Stimulated activated CD4-positive, alpha-beta T cell treated with anti-CD3 and anti-CD28 coated beads, Interleukin-4, amount 100 ng/mL, for 4 hours (primary cell): Measurements from ENCODE around the gene ACTL7B.
"Not testable (repeated sequence)": the region's sequence is repeated elsewhere in the genome, so short reads cannot be mapped to it uniquely, and the experiment has no call there.

Experiments used
- DNase-seq, 2 experiments: peaks; one replicate each; pipeline ENCODE4 v3.0.0-alpha.2; 2020

ACTL7B gene

DNA sequence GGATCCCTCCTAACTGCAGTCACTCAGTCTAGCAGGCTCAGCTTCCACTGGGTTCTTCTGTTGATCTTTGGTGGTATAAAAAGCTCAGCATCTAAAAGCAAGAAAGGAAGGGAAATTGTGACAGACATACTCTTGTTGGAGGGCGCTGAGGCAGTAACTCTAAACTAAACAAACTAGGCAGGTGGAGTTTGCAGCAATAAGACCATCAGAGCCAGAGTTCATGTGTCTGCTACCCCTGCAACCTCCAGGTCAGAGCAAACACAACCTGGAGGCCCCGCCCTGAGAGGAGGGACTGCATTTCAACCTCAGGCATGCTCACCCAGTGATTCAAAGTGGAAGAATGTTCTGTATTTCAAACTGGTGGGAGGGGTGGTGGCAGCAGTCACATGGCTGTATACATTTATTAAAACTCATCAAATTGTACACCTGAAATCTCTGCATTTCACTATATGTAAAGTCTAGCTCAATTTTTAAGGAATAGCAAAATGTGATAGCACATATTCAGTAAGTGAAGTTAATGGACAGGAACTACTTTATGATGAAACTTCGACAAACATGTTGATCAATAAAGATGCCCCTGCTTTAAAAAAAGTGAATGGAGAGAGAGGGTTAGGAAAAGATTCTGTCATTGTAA lies 13.4 kb upstream of the ACTL7B start:
- no peak for DNase-seq

DNA sequence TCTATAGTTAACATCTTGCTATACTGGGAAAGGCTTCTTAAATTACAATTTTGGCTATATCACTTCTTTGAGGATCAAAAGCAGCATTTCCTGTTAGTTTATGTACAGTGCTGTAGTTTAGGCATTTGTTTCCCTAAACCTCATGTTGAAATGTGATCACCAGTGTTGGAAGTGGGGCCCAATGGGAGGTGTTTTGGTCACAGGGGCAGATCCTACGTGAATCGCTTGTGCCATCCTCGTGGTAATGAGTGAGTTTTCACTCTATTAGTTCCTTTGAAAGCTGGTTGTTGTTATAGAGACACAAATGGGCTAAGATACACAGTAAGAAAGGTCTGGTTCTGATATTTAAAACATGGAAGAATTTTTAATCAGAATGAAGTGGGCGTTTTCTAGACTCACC lies 12.0 kb upstream of the ACTL7B start:
- DNase-seq: no peak

DNA sequence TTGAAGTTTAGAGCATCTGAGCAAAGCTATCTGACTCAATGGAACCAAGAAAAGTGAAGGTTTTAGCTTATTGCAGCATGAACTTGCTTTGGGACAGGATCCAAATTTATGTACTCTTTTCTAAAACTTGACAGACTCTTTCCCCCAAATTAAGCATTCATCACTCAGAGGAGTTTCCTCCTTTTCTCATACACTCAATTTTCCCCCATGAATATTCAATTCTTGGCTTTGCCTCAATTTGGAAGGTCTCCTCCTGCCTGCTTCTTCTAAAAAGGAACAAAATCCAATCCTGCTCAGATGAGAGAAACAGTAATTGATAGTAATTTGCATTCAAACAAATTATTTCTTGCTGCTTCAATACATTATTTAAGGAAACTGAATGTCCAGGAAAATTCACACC lies 11.3 kb upstream of the ACTL7B start:
- no peak for DNase-seq

DNA sequence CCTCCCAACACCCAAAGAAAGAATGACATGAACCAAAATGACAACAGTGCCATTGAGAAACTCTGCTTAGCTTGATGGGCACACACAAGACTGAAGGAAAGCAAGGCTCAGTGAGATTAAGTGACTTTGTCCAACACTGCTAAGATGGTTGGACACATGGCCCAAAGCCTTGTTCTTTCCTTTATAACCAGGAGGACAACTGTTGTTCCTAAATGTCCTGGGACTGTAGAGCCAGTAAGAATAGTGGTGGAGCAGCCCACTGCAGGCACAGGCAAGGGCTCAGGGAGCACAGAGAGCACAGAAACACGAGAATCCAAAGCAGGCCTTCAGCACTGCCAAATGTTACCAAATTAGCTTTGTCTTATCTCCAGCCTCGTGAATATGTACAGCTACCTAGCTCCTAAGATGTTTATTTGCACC lies 10.2 kb upstream of the ACTL7B start:
- no peak for DNase-seq

DNA sequence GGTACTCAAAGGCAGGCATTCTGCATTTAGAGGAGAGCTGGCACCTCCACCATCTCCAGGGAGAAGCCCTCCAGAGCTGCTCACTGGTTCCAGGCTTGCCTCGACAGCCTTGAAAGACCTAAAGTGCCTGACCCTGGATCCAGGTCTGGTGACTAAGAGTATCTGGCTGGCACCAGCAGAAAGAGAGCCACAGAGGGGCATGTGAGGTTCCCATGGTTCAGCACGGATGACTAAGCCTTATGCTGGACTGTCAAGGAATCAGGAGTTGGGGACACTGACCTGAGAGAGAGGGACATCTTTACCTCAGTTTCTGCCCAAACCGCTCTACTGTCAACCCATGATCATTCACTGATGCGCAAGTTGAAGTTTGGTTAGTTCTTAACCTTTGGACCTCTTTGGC lies 9.3 kb upstream of the ACTL7B start:
- DNase-seq: no peak

DNA sequence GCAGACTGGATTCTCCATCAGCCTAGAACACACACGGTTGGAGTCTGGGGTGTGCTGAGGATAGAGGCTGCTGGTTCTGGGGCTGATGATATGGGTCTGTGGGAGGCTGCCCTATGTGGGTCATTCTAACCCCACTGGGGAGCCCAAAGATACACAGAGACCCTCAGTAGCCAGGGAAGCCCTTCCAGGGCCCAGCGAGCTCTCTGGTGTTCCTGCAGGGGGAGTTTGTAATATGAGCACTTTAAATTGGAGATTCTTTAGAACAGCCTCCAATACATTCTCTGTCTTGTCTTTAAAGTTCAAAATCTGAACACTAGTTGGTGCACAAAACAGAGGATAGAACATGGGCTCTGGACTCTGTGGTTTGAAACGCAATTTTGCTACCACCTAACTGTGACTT lies 8.7 kb upstream of the ACTL7B start:
- DNase-seq: no peak

DNA sequence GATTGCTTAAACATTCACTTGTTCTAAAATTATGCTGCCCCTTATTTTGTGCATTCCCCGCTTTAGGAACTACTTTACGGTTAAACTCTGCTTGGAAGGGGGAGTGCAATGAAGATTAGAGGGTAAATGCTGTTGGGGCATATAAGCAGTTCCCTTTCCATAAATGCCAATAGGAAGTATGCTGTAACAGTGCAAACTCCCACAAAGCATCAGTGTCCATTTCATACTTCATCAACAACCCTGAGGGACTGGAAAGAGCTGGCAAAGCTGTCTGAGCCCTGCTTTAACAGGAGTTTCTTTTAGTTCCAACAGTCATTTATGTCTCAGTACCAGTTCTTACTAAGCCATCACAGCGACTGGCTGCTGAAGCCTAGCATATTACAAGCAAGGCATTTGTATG lies 8.1 kb upstream of the ACTL7B start:
- no peak for DNase-seq

- no peak for DNase-seq
Observed at GRCh38 chr9:108861997-108862396, 6.2 kb upstream of the ACTL7B start, which contains the start of gene ACTL7A. TSS of gene ACTL7A (plus strand) at chr9:108862266. CDS start at chr9:108862323, 57 bp downstream.

DNA sequence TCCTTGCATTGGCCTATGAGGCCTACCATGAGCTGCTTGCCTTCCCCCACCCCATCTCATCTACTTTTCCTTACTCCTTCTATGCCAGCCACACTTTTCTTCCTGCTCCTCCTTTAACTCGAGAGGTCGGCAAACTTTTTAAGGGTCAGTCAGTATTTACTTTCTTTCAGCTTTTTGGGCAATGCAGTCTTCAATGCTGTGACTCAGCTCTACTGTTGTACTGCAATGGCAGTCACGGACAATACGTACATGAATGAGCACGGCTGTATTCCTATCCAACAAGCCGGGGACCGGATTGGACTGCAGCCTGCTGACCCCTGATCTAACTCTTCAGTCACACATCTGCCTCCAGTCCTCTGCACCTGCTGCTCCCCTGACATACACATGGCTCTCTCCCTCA lies 5.7 kb upstream of the ACTL7B start:
- DNase-seq: no peak

DNA sequence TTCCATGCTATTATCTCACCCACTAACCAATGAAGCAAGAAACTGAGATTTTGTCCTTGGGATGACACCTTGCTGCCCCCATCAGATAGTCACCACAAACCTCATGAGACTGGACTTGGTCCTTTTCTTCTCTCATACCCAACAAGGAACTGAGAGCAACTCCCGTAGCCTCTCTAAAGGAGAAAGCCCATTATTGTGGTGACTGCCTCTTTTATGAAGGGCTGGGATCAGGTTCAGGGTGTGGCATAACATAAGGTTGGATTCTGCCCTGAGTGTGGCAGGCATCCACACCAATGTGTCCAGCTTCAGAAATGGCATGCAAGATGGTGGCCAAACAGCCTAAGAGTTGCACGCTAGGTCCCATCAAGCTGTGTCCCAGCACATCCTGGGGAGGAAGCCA lies 5.0 kb upstream of the ACTL7B start:
- no peak for DNase-seq

DNA sequence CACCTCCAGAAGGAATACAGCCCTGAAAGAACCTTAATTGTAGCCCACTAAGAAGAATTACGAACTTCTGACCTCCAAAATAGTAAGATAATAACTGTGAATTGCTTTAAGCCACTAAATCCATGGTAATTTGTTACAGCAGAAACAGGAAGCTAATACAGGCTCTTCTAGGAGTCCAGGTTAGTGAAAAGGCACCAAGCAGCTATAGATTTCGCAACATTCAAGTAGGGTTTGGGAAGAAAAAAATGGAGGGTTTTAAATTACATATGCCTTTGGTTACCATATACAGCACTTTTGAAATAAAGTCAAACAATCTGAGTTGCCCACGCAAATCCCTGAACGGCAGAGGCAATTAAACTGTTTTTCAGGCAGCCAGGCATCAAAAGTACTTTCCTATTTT lies 4.6 kb upstream of the ACTL7B start:
- DNase-seq: no peak

- DNase-seq: no peak
Observed at GRCh38 chr9:108859459-108860114, 3.8 kb upstream of the ACTL7B start.

DNA sequence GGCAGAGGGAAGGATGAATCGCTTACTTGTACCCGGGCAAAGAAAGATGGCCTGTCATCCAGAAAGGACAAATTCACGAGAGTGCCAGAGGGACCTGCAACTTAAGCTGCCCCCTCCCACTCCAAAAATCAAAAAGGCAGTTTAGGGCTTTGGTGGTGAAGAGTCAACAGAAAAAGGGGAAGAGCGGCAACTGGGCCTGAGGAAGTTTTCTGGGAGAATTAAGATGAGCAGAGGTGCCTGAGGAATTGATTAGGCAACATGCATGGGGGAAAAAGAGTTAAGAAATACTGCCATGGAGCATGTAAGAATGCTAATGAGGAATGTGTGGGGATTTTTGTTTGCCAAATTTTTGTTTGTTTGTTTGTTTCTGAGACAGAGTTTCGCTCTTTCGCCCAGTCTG lies 1.8 kb upstream of the ACTL7B start:
- no peak for DNase-seq

DNA sequence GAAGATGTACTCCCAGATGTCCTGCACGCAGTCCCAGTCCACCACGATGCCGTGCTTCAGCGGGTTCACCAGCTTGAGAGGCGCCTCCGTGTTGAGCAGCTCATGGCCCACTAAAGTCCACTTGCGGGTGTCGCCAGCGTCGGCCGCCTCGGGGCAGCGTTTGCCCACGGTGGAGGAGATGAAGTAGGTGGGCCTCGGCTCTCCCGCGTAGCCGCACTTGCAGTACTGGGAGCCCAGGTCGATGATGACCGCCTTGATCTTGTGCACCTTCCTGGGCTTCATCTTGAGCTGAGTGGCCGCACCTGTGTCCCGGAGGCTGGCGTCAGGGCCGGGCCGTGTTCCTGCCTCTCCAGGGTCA lies 278 bp downstream of the ACTL7B start:
- DNase-seq: no peak

DNA sequence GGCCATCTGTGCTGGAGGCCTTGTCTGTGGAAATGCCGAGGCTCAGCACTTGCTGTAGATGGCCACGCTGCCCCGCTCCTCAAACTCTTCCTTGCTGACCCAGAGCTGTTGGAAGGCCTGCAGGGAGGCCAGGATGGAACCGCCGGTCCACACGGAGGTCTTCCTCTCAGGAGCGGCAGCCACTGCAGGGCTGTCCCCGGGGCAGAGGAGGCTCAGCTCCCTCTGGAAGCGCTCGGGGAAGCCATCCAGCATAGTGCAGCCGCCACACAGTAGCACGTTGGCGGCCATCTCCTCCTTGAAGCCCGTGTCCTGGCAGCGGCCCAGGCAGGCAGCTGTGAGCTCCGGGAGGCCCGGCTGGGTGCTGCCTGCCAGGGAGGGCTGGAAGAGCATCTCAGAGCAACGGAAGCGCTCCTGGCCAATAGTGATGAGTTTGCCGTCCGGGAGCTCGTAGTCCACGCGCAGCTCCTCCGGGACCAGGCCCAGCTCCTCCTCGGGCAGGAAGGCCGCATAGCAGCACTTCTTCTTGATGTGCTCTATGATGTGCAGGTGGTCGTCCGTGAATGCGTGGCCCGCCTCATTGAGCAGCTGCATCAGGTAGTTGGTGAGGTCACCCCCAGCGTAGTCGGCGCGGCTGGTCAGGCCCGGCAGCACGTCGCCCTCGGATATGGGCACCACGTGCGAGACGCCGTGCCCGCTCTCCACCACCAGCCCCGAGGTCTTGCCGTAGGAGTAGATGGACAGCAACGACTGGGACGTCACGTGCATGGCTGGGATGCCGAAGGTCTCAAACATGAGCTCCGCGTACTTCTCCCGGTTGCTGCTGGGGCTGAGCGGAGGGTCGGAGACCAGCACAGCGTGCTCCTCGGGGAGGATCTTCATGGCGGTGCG lies 901 bp downstream of the ACTL7B start:
- no peak for DNase-seq

GRCh38 chr9:108854094-108854493 lies 1.7 kb downstream of the ACTL7B start:
- no peak for DNase-seq

- no peak for DNase-seq
Observed at GRCh38 chr9:108852079-108852478, 3.7 kb downstream of the ACTL7B start.

DNA sequence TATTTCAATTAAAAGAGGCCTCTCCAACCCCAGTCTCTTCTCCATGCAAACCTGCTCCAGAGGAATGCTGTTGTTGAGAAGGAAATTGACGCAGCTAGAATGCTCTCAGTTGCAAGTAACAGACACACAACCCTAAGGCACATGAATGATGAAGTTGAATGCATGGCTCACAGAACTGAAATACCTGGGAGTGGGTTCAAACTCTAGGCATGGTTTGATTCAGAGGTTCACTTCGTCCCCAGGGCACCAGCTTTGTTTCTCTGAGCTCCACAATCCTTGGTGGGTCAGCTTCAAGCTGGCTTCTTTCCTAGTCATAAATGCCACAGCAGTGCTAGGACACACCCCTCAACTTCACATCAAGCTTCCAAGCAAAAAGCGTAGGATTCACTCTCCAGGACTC lies 4.6 kb downstream of the ACTL7B start:
- no peak for DNase-seq

DNA sequence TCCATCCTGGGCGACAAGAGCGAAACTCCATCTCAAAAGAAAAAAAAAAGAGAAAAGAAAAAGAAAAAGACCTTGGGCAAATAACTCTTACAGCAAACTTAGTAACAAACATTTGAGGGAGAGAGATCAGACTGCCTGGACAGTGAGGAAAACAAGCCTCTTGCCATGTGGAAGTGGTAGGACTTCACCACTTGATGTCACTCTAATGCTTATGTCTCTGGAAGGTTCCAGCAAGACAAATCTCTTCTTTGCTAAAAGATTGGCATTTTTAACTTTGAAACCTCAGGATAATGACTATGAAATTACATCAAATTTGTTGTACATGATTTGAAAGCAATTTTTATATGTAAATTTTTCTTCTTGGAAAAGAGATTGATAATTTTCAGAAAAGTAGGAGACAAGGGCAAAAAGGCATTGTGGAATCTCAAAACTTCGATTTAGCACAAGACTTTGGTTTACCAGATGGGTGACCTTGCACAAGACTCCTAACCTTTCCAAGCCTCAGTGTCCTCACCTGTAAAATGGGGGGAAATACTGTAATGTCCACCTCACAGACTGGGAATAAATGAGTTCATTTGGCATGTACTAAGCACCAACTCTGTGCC lies 5.4 kb downstream of the ACTL7B start:
- DNase-seq: no peak

- DNase-seq: not testable (repeated sequence)
Observed at GRCh38 chr9:108848296-108848695, 7.5 kb downstream of the ACTL7B start.

DNA sequence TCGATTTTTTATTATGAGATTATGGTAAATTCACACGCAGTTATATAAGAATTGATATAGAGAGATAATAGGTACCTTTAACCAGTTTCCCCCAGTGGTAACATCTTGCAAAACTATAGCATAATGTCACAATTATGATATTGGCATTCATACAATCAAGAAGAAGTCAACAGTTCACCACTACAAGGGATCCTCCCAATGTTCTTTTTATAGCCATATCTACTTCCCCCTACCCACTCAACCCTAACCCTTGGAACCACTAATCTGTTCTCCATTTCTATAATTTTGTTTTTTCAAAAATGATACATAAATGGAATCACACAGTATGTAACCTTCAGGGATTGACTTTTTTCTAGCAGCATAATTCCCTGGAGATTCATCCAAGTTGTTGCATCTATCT lies 9.8 kb downstream of the ACTL7B start:
- no peak for DNase-seq

DNA sequence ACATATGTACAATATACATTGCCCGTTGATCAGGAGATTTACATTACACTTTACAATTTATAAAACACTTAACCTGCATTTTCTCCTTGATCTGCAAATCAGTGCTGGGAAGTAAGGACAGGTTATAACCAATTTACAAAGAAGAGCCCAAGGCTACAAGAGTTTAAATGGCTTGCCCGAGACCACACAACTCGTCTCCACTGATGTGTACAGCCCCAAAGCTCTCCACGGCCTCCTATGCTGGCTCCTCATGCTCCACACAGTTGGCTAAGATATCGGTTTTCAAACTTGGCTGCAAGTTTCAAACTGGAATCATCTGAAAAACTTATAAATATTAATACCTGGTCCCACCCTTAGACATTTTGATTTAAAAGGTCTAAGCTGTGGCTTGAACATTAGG lies 10.3 kb downstream of the ACTL7B start:
- DNase-seq: no peak

GRCh38 chr9:108844856-108845255 lies 10.9 kb downstream of the ACTL7B start:
- no peak for DNase-seq

DNA sequence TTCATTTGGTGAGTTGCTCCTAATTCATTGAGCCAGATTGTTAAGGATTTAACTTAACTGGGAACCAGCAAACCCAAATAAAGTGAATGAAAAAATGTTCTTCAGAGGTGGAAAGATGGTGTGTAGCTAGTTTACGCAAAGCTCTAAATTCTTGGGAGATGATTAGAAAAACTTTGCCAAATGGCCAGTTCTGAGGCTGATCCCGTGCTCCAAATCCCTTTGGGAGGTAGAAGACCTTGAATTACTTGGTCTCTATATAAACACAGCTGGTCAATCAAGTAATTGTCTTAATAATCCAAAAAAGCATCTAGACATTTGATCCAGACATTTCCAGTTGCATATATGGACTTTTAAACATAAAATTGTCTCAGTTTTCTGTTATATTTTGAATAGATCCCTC lies 11.4 kb downstream of the ACTL7B start:
- no peak for DNase-seq
